Activated CD8-positive, alpha-beta memory T cell treated with anti-CD3 and anti-CD28 coated beads for 48 hours (primary cell): ENCODE data around the gene LETMD1.
A peak's percentile ranks its signal among the peaks of the same experiment; 100 is the strongest.
"Not testable (repeated sequence)": the region's sequence is repeated elsewhere in the genome, so short reads cannot be mapped to it uniquely, and the experiment has no call there.

ENCODE experiments used
- DNase-seq, 3 experiments: peaks; one replicate each; pipeline ENCODE4 v3.0.0-alpha.2; 2020; ENCODE audit warnings: low read depth in 2 of 3, low spot score in 2 of 3

LETMD1 gene

DNA sequence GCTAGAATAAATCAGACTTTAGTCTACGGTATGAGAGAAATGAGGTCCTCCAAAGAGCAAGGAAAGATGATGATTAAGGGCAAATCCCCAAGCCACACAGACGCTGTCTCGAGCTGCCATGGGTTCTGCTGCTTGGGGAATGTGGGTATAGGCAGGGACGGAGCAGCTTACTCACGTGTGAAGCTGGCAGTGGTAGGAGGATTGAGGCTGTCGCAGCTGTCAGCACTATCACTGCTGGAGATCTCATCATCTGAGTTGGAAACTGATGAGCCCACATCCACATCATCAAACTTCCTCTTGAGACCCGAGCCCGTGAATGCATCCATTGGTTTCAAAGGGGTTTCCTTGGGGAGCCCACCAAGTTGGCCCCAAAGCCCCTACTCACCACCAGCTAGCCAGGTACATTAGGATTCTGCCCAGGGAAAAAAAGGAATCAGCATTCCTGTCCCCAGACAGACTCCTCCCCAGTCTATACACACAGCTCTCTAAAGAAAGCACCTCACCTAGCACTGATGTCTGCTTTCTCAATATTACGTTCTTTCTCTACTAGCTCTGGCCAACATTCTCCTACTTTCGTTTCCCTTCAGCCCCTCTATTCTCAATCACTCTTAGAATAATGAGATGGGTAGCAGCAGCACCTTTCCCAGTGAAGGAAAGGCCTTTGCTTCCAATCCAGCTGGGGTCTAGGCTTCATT lies 28.3 kb downstream of the LETMD1 start:
- DNase-seq = no peak

DNA sequence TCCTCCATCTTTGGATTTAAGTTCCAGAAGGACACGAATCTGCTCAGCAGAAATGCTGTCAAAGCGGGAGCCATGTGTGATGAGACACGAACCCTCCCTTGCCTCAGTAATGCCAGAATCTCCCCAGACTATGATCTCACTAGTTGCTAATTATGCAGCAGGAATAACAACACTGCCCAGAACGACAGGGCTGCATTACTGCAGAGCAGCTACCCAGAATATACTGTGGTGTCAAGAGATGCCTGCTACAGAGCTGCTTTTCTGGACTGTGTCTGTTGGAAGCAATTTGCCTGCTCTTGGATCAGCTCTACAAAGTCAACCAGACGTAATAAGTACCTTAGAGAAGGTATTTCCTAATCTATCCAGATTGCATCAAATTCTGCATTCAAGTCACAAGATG lies 29.8 kb downstream of the LETMD1 start:
- DNase-seq = no peak

DNA sequence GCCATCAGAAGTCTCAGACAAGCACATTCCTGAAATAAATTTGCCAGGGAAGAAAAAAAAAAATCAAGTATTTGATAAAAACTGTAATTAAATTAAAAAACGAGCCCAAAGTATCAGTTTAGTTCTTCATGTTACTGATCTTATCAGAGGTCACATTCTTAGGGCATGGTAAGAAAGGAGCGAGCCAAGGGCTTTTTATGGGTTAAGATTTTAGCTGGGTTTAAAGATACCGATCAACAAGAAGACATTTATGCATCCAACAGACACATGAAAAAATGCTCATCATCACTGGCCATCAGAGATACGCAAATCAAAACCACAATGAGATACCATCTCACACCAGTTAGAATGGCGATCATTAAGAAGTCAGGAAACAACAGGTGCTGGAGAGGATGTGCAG lies 30.2 kb downstream of the LETMD1 start:
- not testable (repeated sequence) for DNase-seq

DNA sequence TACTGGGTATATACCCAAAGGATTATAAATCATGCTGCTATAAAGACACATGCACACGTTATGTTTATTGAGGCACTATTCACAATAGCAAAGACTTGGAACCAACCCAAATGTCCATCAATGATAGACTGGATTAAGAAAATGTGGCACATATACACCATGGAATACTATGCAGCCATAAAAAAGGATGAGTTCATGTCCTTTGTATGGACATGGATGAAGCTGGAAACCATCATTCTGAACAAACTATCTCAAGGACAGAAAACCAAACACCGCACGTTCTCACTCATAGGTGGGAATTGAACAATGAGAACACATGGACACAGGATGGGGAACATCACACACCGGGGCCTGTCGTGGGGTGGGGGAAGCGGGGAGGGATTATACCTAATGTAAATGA lies 30.7 kb downstream of the LETMD1 start:
- DNase-seq = not testable (repeated sequence)

DNA sequence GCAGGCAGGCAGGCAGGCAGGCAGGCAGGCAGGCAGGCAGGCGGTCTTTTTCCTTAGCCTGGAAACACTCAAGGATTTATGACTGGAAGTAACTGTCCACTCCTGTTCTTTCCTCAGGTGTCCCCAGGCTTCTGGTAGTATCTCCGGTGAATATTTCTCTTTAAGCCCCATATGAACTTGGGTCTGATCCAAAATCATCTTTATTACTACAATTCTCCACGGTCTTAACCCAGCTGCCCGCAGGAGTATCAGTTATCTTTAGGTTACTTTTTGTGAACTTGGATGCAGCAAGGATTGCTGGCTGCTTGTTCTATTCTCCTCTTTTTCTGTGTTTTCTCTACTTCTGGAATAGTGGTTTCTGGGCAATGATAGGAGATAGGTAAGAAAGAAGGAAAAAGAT lies 32.0 kb downstream of the LETMD1 start:
- DNase-seq = no peak

DNA sequence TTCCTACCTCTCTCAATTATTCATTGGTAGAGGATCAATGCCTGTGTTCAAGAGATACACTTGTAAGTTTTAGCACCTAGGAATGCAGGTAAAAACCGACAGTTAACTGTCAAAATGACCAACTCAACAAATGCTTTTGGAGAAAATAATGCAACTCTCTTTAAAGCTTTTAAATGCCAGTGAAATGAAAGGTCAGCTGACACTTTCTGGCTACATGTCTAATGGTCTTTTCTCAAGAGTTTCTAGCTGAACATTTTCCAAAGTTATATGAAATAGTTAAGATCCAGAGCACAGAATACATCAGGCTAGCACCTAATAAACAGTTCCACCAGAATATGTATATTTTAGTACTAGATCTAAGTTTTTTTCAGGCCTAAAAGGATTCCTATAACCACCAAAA lies 33.3 kb downstream of the LETMD1 start:
- DNase-seq = no peak

DNA sequence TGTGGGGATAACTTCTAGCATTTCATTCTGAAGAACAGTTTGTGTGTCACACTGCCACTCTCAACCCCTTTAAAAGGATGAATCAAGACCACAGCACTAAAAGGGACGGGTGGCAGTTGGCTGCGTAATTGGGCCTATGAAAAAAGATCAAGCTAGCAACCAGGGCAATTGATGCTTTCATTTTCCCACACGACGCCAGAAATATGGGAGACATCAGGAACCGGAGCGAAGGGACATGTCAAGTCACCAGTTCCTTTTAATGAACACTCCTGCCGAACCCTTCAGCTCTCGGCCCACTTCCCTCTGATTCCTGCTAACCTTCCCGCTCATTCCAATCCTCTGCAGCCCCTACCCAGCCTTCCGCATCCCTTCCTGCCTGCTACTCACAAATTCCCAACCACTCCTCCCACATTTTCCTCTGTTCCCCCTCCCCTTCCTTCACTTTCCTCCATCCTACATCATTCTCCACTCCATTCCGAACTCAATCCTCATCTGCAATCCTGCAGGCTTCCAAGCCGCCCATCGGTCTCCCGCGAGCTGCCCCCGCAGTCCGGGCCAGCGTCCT lies 34.5 kb downstream of the LETMD1 start:
- no peak for DNase-seq

DNA sequence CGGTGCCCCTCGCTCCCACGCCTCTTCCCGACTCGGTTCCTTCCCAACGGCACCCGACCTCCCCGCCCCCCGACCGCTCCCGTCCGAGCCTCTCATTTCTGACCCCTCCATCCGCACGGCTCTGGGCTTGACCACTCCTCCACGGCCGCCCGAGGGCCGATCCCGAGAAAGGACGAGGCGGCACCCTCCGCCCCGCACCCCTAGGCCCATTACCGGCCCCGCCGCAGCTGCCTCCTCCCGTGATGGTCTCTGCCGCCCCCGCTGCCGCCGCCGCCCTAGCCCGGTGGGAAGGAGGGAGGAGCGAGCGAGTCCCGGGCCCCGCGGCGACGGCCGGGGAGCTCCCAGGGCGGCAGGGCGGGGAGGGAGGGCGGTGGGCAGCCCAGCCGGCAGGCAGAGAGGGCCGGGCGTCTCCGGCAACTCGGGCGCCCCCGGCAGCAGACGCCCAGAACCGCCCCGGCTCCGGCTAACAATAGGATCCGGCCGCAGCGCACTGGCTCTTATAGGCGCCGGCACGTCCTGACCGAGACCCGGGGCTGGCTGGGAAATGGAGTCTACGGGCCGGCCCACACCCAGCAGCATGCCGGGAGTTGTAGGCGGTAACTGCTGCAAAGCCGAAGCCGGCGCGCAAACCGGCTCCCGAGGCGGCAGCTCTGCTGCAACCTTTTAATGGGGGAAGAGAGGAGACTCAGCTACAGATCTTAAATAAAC lies 35.2 kb downstream of the LETMD1 start, which contains the start of gene CSRNP2:
TSS of gene CSRNP2 (minus strand) at position 471 of the 708 bp plus-strand sequence. CDS start 7,035 bp downstream, outside the sequence.
- peak; percentile 84 to 93 (median 93) for DNase-seq

DNA sequence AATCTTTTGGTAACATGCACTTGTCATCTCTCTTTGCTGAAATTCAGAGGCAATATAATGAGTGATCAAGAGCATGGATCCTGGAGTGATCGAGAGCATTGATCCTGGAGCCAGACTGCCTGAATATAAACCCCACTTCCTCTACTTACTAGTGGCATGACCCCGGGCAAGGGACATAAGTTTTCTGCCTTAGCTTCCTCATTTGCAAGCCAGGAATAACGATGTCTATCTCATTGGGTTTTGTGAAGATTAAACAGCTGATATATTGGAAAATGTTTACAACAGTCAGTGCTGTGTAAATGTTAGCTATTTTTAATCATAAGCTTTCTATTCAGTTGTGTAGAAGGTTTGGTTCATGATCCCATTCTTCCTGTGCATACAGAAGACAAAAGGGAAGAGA lies 37.6 kb downstream of the LETMD1 start:
- no peak for DNase-seq

DNA sequence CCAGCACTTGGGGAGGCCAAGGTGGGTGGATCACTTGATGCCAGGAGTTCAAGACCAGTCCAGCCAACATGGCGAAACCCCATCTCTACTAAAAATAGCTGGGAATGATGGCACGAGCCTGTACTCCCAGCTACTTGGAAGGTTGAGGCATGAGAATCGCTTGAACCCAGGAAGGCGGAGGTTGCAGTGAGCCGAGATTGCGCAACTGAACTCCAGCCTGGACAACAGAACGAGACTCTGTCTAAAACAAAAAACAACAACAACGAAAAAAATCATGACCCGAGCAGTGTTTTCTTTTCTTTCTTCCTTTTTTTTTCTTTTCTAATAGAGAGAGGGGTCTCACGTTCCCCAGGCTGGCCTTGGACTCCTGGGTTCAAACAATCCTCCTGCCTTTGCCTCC lies 38.8 kb downstream of the LETMD1 start:
- DNase-seq = no peak

DNA sequence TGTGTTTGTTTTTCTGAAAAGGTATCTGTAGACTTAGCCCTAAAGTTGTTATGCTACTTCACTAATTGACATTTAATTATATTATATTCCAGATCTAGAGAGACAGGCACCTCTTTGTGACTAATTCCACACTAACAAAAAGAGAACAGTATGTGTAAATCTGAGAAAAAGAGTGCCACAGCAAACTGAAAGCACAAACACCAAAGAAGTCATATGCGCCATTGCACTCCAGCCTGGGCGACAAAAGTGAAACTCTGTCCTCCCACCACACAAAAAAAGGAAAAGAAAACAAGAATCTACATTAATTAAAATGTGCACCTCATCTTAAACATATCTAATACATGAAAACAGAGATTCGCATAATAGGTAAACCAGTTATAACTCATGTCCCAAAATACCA lies 39.7 kb downstream of the LETMD1 start:
- no peak for DNase-seq

DNA sequence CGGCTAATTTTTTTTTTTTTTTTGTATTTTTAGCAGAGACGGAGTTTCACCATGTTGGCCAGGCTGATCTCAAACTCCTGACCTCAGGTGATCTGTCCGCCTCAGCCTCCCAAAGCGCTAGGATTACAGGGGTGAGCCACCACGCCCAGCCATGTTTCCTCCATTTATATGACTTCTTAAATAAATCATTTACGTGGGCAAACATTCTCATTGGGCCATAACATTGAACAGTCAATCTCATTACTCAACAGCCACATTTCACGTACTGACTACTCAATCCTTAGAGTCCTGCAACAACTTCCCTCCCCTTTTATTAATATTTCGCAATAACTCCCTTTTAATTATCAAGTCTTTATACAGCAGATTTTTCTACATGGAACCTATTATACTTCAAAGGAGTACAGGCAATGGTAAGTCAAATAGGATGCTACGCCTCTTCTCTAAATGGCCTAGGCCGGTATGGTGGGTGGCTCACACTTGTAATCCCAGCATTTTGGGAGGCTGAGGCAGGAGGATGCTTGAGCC lies 42.6 kb downstream of the LETMD1 start:
- DNase-seq = no peak

DNA sequence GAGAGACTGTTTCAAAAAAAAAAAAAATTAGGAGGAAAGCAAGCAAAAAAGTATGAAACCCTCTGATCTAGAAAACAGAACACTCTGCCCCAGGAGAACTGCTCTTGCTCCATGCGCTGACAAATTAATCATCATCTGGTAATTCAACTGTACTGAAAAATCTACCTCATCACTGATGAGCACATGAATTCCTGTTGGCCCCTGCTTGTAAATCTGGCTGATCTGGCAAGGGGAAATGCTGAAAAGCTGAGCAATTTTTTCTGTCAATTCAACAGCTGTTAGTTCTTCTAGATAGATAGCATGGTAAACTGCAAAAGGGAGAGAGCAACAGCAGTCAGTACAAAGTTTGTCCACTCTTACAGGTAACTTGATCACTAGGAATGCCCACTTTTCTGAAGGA lies 50.5 kb downstream of the LETMD1 start:
- DNase-seq = no peak

DNA sequence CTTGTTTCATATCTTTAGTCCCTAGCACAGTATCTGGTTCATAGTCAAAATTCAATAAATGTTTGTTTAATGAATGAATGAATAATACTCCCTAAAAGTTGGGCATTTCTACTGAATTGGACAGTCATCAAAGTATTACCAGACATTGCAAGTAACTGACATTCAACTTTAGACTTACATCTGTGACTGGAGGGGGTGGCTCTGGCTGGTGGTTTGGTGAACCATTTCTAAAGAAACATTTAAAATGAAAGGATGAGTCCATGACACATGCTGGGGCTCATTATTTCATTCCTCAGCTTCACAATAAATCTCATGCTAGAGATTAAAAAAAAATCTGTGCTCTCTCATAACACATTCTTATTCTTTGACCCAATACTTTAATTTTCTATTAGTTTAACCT lies 55.9 kb downstream of the LETMD1 start:
- DNase-seq = no peak

DNA sequence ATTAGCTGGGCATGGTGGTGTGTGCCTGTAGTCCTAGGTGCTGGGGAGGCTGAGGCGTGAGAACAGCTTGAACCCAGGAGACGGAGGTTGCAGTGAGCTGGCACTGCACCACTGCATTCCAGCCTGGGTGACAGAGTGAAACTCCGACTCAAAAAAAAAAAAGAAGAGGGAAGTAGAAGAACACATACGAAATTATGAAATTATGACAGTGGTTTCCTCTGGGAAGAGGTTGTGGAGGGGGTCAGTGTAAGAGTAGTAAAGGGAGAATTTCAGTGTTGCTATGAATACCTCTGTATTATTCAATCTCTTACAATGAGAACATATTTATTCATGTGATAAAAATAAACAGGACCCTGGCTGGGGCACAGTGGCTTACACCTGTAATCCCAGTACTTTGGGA lies 60.0 kb downstream of the LETMD1 start:
- DNase-seq = no peak
